ENCODE measurements around the gene APOB.

APOB gene

GRCh38 chr2:20972792-20973565, 70.9 kb downstream of the APOB start:
- DNase-seq = no peak

GRCh38 chr2:20972110-20972509, 71.8 kb downstream of the APOB start:
- DNase-seq = no peak

- DNase-seq = no peak
These were observed 73.8 kb downstream of the APOB start for GRCh38 chr2:20970068-20970467.

- no peak for DNase-seq
These were observed 77.7 kb downstream of the APOB start for GRCh38 chr2:20966061-20966595.

GRCh38 chr2:20965221-20965620, 78.7 kb downstream of the APOB start:
- DNase-seq = no peak

- no peak for DNase-seq
These were observed 80.0 kb downstream of the APOB start for GRCh38 chr2:20963867-20964266.

GRCh38 chr2:20962939-20963557, 80.8 kb downstream of the APOB start:
- no peak for DNase-seq

GRCh38 chr2:20961858-20962257, 82.0 kb downstream of the APOB start:
- no peak for DNase-seq

- no peak for DNase-seq
These were observed 83.9 kb downstream of the APOB start for GRCh38 chr2:20960003-20960402.

- DNase-seq = no peak
These were observed 84.6 kb downstream of the APOB start for GRCh38 chr2:20959252-20959651.

GRCh38 chr2:20957788-20958525, 85.9 kb downstream of the APOB start:
- no peak for DNase-seq

GRCh38 chr2:20955277-20956026, 88.4 kb downstream of the APOB start:
- DNase-seq = no peak

GRCh38 chr2:20953146-20953824, 90.6 kb downstream of the APOB start:
- no peak for DNase-seq
